Left ventricle myocardium inferior (tissue), 1 donor: ENCODE measurements around the gene PLD5. TPM values are rescaled to one million over a fixed set of nuclear protein-coding genes. Genes with fewer than 3 reads are reported as not detected.

Experiments
- DNase-seq: peaks from one replicate; pipeline ENCODE4 v3.0.0-alpha.2; 2020
- H3K27ac ChIP-seq: fragments of 200-600 bp; replicated peaks from 2 replicates; pipeline ENCODE4 v1.8.0; 2021
- H3K27me3 ChIP-seq: fragments of 200-600 bp; 2 replicates; pipeline ENCODE4 v1.8.0; 2021; ENCODE audit warnings: low read depth
- H3K36me3 ChIP-seq: fragments of 200-600 bp; 2 replicates; pipeline ENCODE4 v1.8.0; 2021
- H3K4me1 ChIP-seq: fragments of 200-600 bp; 2 replicates; pipeline ENCODE4 v1.8.0; 2021
- H3K4me3 ChIP-seq: fragments of 200-600 bp; 2 replicates; pipeline ENCODE4 v1.8.0; 2021; ENCODE audit warnings: mild to moderate bottlenecking, moderate library complexity
- H3K9me3 ChIP-seq: fragments of 200-600 bp; replicated peaks from 2 replicates; pipeline ENCODE4 v1.8.0; 2021
- intact Hi-C: fragments of 100-400 bp; cut with micrococcal nuclease; formaldehyde crosslinking; loops from one replicate; pipeline ENCODE4 v1.11.0; 2022
- total RNA-seq: library from RNA; stranded (reverse); fragmentation: NEBNext Ultra II Directional; extraction: Animal tissue kit (Norgen Biotek cat#: 25700); gene quantifications from one replicate; pipeline ENCODE4 v1.2.1, GENCODE V29; 2021
- TF ChIP-seq, protein P1 (sequence below): fragments of 200-600 bp; IDR thresholded peaks from 2 replicates; pipeline ENCODE4 v1.8.0; 2021; ENCODE audit warnings: antibody characterized with exemption, mild to moderate bottlenecking, borderline replicate concordance
- donor health status: DM: no; HTN: yes; CAD: no; lungs with severe emphysema.

Gene PLD5
- total RNA-seq, 1 donor from 2014 or later = 0.11 TPM

DNA sequence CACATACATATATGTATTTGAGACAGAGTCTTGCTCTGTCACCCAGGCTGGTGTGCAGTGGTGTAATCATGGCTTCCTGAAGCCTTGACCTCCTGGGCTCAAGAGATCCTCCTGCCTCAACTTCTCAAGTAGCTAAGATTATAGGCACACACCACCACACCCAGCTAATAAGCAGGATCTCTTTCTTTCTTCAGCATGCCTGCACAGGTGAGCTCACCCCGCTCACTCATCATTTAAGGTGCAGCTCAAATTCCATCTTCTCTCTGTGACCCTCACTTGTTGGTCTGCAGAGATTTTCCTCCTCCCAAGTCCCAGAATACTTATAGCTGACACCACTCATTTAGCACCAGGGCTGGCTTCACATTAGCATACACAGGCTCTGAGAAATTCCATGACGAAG lies 316.5 kb downstream of the PLD5 start:
- DNase-seq = no peak
- intact Hi-C loops = no loop called here
- H3K4me3 ChIP-seq = no peak overlapping the region

DNA sequence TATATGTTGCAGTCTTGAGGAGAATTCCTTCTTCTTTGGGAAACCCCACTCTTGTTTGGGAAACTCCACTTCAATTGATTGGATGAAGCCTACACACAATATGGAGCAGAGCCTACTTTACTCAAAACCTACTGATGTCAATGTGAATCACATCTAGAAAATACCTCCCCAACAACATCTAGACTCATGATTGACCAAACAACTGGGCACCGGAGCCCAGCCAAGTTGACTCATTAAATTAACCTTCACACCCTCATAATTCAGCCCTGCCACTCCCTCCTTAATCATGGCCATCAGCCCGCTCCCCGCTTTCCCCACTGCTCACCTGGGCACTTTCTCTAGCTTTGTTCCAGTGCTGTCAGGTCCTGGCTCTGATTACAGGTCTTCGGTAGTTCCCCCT lies 317.5 kb downstream of the PLD5 start:
- H3K27me3 ChIP-seq = peaks cover 29% of the 10 kb centered on the region
- intact Hi-C loops = no loop called here
- H3K27ac ChIP-seq = no peak overlapping the region
- H3K9me3 ChIP-seq = no peaks in the 10 kb centered on the region
- TF ChIP-seq, protein P1, sequence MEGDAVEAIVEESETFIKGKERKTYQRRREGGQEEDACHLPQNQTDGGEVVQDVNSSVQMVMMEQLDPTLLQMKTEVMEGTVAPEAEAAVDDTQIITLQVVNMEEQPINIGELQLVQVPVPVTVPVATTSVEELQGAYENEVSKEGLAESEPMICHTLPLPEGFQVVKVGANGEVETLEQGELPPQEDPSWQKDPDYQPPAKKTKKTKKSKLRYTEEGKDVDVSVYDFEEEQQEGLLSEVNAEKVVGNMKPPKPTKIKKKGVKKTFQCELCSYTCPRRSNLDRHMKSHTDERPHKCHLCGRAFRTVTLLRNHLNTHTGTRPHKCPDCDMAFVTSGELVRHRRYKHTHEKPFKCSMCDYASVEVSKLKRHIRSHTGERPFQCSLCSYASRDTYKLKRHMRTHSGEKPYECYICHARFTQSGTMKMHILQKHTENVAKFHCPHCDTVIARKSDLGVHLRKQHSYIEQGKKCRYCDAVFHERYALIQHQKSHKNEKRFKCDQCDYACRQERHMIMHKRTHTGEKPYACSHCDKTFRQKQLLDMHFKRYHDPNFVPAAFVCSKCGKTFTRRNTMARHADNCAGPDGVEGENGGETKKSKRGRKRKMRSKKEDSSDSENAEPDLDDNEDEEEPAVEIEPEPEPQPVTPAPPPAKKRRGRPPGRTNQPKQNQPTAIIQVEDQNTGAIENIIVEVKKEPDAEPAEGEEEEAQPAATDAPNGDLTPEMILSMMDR = no peak
- no peaks in the 10 kb centered on the region for H3K4me1 ChIP-seq
- no peaks in the 10 kb centered on the region for H3K36me3 ChIP-seq
- no peak for DNase-seq
- no peak overlapping the region for H3K4me3 ChIP-seq

More for the DNA sequence above, 316.5 kb downstream of the PLD5 start:
- no peaks in the 10 kb centered on the region for H3K36me3 ChIP-seq
- H3K27ac ChIP-seq = no peak overlapping the region
- TF ChIP-seq, protein P1 = no peak
- no peaks in the 10 kb centered on the region for H3K9me3 ChIP-seq
- peaks cover 35% of the 10 kb centered on the region for H3K27me3 ChIP-seq
- H3K4me1 ChIP-seq = no peaks in the 10 kb centered on the region

DNA sequence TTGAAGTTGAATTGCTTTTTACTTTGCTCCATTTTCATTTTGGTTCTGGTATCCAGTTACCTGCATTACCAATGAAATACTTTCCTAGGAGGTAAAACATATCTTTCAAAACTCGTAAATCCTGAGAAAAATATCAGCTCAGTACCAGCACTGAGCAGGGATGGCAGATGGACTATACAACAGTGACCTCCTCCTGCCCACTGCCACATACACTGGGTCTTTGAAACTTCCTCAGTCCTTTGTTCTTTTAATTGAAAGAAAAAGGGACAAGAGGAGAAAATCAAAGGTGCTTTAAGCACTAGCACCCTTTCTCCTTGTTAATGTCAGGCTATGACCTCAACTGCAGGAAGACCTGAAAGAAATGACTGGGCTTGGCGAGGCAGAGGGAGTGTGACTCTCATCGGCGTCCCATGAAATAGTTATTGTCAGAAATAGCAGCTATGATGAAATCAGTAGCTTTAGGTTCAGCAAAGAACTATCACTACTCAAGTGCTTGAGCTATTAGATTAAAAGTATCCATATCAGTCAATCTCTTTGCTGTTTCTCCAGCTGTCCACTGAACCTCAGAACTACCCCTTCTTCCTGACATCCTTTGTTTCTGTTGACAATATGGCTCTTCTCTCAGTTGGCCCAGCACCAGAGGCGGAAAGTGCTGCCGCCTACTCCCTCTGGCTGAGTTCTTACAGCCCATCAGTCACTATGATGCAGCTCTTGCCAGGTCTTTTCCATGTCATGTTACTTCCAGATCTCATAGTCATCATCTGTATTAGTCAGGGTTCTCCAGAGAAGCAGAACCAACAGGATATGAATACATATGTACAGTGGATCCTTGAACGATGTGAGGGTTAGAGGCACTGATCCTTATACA lies 318.6 kb downstream of the PLD5 start:
- H3K36me3 ChIP-seq = no peaks in the 10 kb centered on the region
- H3K27me3 ChIP-seq = peaks cover 20% of the 10 kb centered on the region
- intact Hi-C loops = no loop called here
- H3K4me3 ChIP-seq = no peak overlapping the region
- H3K27ac ChIP-seq = no peak overlapping the region
- H3K9me3 ChIP-seq = no peaks in the 10 kb centered on the region
- TF ChIP-seq, protein P1 = no peak
- DNase-seq = no peak
- H3K4me1 ChIP-seq = no peaks in the 10 kb centered on the region

DNA sequence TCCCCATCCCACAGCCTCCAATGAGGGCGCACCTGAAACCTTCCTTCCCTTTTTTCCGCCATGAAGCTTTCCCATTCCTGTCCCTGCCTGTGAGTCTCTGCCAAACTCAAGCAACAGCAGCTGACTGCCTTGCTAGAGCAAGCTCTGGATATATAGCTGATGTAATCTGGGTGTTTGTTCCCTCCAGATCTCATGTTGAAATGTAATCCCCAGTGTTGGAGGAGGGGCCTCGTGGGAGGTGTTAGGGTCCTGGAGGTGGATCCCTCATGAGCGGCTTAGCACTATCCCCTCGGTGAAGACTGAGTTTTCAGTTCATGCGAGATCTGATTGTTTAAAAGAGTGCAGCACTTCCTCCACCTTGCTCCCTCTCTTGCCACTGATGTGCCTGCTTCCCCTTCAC lies 321.2 kb downstream of the PLD5 start:
- TF ChIP-seq, protein P1 = no peak
- Histone ChIP-seq H3K4me1 (no peaks in the 10 kb centered on the region), H3K9me3 (no peaks in the 10 kb centered on the region), H3K27me3 (peaks cover 3% of the 10 kb centered on the region), H3K27ac (no peak overlapping the region), H3K36me3 (no peaks in the 10 kb centered on the region), H3K4me3 (no peak overlapping the region)
- no peak for DNase-seq
- intact Hi-C loops = no loop called here

DNA sequence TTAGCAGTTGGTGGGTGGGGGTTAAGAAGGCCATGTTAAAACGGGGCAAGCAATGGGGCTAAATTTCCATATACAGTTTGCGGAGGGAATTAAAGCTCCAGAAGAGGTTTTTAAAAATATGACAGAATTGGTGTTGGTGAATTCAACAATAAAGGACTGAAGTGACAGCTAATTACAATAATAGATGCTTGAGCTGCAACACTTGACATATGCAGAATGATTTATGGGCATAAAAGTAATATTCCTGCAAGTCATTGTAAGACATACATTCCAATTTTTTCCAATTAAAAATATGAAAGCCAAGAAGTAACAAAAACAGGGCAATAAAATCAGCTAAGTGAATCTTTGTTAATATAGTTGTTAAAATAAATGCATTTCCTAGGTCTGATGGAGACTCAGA lies 323.4 kb downstream of the PLD5 start:
- Histone ChIP-seq H3K9me3 (no peaks in the 10 kb centered on the region), H3K4me3 (no peak overlapping the region), H3K4me1 (no peaks in the 10 kb centered on the region), H3K27ac (no peak overlapping the region), H3K27me3 (no peaks in the 10 kb centered on the region), H3K36me3 (no peaks in the 10 kb centered on the region)
- TF ChIP-seq, protein P1 = no peak
- DNase-seq = no peak
- intact Hi-C loops = no loop called here
